IMR-90 (cell line): ENCODE results near the gene NDFIP2.

ENCODE experiments used
- POLR2A ChIP-seq: IDR thresholded peaks from 2 replicates; pipeline ENCODE4 v1.6.1; 2012; ENCODE audit warnings: mild to moderate bottlenecking, low read depth, low read length
- USF2 ChIP-seq: fragments of 150-350 bp; IDR thresholded peaks from 2 replicates; pipeline ENCODE4 v1.6.1; 2017; ENCODE audit warnings: mild to moderate bottlenecking, antibody characterized with exemption, low read length, low read depth

GRCh38 chr13:79527698-79528097, 46.7 kb downstream of the NDFIP2 start:
- TF ChIP-seq POLR2A: no peak
- no peak for TF ChIP-seq USF2
